ENCODE results near the gene BAIAP2. TPM values are rescaled to one million over a fixed set of nuclear protein-coding genes. Genes with fewer than 3 reads are reported as not detected.

Gene BAIAP2
- total and polyA plus RNA-seq, 2 of the 13 experiments (the other 11 are each of a cell fraction or from before 2014, with no cell fraction given): 22.5 to 24.0 TPM

DNA sequence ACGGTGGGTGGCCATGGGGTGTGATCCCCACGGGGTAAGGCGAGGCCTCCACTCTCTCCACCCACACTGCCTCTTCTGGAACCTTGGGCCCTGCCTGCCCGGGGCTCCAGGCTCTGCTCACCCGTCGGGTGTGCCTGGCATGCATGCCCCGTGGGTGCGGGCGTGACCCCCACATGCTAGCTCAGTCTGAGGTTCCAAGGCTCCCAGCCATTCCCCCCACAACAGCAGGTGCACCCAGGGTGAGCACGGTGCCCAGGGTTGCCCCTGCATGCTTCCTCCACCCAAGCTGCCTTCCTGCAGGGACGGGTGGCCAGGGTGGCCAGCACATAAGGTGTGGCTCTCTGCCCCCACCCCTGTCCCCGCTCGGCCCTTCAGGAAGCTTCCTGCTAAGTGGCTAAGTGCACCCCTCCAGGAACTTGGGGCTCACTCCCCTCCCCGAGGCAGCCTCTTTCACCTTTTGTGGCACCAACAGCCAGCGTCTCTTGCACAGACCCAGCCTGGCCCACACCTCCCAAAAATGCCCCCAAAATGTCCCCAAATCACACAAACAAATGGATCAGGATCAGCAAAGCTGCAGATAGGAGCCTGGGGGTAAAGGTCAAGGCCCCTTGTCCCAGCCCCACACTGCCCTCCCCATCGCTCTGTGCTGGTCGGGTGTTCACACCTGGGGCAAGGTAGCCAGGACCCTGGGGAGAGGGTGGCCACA, 108.9 kb downstream of the BAIAP2 start (continued):
- TF ChIP-seq, protein P1, sequence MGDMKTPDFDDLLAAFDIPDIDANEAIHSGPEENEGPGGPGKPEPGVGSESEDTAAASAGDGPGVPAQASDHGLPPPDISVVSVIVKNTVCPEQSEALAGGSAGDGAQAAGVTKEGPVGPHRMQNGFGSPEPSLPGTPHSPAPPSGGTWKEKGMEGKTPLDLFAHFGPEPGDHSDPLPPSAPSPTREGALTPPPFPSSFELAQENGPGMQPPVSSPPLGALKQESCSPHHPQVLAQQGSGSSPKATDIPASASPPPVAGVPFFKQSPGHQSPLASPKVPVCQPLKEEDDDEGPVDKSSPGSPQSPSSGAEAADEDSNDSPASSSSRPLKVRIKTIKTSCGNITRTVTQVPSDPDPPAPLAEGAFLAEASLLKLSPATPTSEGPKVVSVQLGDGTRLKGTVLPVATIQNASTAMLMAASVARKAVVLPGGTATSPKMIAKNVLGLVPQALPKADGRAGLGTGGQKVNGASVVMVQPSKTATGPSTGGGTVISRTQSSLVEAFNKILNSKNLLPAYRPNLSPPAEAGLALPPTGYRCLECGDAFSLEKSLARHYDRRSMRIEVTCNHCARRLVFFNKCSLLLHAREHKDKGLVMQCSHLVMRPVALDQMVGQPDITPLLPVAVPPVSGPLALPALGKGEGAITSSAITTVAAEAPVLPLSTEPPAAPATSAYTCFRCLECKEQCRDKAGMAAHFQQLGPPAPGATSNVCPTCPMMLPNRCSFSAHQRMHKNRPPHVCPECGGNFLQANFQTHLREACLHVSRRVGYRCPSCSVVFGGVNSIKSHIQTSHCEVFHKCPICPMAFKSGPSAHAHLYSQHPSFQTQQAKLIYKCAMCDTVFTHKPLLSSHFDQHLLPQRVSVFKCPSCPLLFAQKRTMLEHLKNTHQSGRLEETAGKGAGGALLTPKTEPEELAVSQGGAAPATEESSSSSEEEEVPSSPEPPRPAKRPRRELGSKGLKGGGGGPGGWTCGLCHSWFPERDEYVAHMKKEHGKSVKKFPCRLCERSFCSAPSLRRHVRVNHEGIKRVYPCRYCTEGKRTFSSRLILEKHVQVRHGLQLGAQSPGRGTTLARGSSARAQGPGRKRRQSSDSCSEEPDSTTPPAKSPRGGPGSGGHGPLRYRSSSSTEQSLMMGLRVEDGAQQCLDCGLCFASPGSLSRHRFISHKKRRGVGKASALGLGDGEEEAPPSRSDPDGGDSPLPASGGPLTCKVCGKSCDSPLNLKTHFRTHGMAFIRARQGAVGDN (CRISPR knock-in tag; IDR thresholded peaks at IDR 0.05): peak; percentile 20; the same call in 1 of the 2 replicates
- TF ChIP-seq ZNF432 (CRISPR knock-in tag; IDR thresholded peaks at IDR 0.05; ENCODE audit: borderline replicate concordance) (no peak), THAP7 (CRISPR knock-in tag; IDR thresholded peaks at IDR 0.05) (no peak), ZSCAN25 (CRISPR knock-in tag; IDR thresholded peaks at IDR 0.05) (0 out of 2 replicates have a peak, but pooled peaks have one; percentile 20), FOXA1 (IDR thresholded peaks at IDR 0.05) (no peak), FOXA1 (CRISPR knock-in tag; IDR thresholded peaks at IDR 0.05) (no peak), ZNF136 (CRISPR knock-in tag; IDR thresholded peaks at IDR 0.05; ENCODE audit: low read depth) (no peak), NR2C2 (CRISPR knock-in tag; IDR thresholded peaks at IDR 0.05; ENCODE audit: borderline replicate concordance) (0 out of 2 replicates have a peak, but pooled peaks have one; percentile 28), ZNF253 (CRISPR knock-in tag; IDR thresholded peaks at IDR 0.05; ENCODE audit: borderline replicate concordance) (no peak), ZNF235 (CRISPR knock-in tag; IDR thresholded peaks at IDR 0.05; ENCODE audit: borderline replicate concordance) (no peak), SRSF4 (IDR thresholded peaks at IDR 0.05; ENCODE audit: low read depth, low read length, poor library complexity, severe bottlenecking) (no peak), DNMT1 (CRISPR knock-in tag; IDR thresholded peaks at IDR 0.05) (0 out of 2 replicates have a peak, but pooled peaks have one; percentile 49), ZNF678 (CRISPR knock-in tag; IDR thresholded peaks at IDR 0.05) (no peak), ZNF331 (CRISPR knock-in tag; IDR thresholded peaks at IDR 0.05) (no peak), ZNF33A (CRISPR knock-in tag; IDR thresholded peaks at IDR 0.05; ENCODE audit: borderline replicate concordance) (no peak), HMG20B (CRISPR knock-in tag; conservative IDR thresholded peaks at IDR 0.05) (no peak)
- TF ChIP-seq, protein P2, sequence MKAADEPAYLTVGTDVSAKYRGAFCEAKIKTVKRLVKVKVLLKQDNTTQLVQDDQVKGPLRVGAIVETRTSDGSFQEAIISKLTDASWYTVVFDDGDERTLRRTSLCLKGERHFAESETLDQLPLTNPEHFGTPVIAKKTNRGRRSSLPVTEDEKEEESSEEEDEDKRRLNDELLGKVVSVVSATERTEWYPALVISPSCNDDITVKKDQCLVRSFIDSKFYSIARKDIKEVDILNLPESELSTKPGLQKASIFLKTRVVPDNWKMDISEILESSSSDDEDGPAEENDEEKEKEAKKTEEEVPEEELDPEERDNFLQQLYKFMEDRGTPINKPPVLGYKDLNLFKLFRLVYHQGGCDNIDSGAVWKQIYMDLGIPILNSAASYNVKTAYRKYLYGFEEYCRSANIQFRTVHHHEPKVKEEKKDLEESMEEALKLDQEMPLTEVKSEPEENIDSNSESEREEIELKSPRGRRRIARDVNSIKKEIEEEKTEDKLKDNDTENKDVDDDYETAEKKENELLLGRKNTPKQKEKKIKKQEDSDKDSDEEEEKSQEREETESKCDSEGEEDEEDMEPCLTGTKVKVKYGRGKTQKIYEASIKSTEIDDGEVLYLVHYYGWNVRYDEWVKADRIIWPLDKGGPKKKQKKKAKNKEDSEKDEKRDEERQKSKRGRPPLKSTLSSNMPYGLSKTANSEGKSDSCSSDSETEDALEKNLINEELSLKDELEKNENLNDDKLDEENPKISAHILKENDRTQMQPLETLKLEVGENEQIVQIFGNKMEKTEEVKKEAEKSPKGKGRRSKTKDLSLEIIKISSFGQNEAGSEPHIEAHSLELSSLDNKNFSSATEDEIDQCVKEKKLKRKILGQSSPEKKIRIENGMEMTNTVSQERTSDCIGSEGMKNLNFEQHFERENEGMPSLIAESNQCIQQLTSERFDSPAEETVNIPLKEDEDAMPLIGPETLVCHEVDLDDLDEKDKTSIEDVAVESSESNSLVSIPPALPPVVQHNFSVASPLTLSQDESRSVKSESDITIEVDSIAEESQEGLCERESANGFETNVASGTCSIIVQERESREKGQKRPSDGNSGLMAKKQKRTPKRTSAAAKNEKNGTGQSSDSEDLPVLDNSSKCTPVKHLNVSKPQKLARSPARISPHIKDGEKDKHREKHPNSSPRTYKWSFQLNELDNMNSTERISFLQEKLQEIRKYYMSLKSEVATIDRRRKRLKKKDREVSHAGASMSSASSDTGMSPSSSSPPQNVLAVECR (CRISPR knock-in tag; IDR thresholded peaks at IDR 0.05; ENCODE audit: borderline replicate concordance): no peak
- TF ChIP-seq, protein P3, sequence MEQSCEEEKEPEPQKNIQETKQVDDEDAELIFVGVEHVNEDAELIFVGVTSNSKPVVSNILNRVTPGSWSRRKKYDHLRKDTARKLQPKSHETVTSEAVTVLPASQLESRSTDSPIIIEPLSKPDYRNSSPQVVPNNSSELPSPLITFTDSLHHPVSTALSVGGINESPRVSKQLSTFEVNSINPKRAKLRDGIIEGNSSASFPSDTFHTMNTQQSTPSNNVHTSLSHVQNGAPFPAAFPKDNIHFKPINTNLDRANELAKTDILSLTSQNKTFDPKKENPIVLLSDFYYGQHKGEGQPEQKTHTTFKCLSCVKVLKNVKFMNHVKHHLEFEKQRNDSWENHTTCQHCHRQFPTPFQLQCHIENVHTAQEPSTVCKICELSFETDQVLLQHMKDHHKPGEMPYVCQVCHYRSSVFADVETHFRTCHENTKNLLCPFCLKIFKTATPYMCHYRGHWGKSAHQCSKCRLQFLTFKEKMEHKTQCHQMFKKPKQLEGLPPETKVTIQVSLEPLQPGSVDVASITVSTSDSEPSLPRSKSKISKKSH (CRISPR knock-in tag; IDR thresholded peaks at IDR 0.05; ENCODE audit: borderline replicate concordance): no peak
